Spleen (tissue), 11 donors: ENCODE results near the gene CAMTA1. TPM values are rescaled to one million over a fixed set of nuclear protein-coding genes. Genes with fewer than 3 reads are reported as not detected.

Experiments
- DNase-seq: peaks from one replicate; pipeline ENCODE4 v3.0.0-alpha.2; 2020
- H3K27ac ChIP-seq, 8 donors: fragments of 200-600 bp; sonication (generic) in 7 of 8; 1 replicate in 4 of 8; 2 replicates in 4 of 8; pipeline versions ENCODE4 v1.5.0 to v1.8.0; 2016 to 2021; ENCODE audit warnings: inconsistent platforms in 4 of 8, mild to moderate bottlenecking in 4 of 8, moderate library complexity in 1 of 8
- H3K27me3 ChIP-seq, 7 donors: fragments of 200-600 bp; sonication (generic) in 6 of 7; replicated peaks in 1 of 7; 1 replicate in 4 of 7; 2 replicates in 3 of 7; pipeline versions ENCODE4 v1.5.0 to v1.8.0; 2016 to 2021; ENCODE audit warnings: inconsistent platforms in 3 of 7, mild to moderate bottlenecking in 1 of 7
- H3K36me3 ChIP-seq, 6 donors: fragments of 200-600 bp; sonication (generic) in 5 of 6; 1 replicate in 4 of 6; 2 replicates in 2 of 6; pipeline versions ENCODE4 v1.5.0 to v1.8.0; 2016 to 2021; ENCODE audit warnings: inconsistent platforms in 2 of 6
- H3K4me1 ChIP-seq, 6 donors: fragments of 200-600 bp; sonication (generic) in 5 of 6; 1 replicate in 3 of 6; 2 replicates in 3 of 6; pipeline versions ENCODE4 v1.5.0 to v1.8.0; 2016 to 2021; ENCODE audit warnings: inconsistent platforms in 3 of 6
- H3K4me3 ChIP-seq, 8 donors: fragments of 200-600 bp; sonication (generic) in 7 of 8; 1 replicate in 4 of 8; 2 replicates in 4 of 8; pipeline versions ENCODE4 v1.5.0 to v1.8.0; 2016 to 2021; ENCODE audit warnings: inconsistent platforms in 4 of 8, mild to moderate bottlenecking in 4 of 8, moderate library complexity in 2 of 8
- H3K9me3 ChIP-seq, 8 donors: fragments of 200-600 bp; sonication (generic) in 7 of 8; 1 replicate in 4 of 8; 2 replicates in 4 of 8; pipeline versions ENCODE4 v1.5.0 to v1.8.0; 2016 to 2021; ENCODE audit warnings: inconsistent platforms in 4 of 8
- CTCF ChIP-seq, 11 experiments: fragments of 200-600 bp in 7 of 11; fragments of 450-650 bp in 4 of 11; sonication (generic) in 4 of 11; IDR thresholded peaks in 8 of 11; conservative IDR thresholded peaks in 3 of 11; 1 replicate in 7 of 11; 2 replicates in 4 of 11; pipeline versions ENCODE4 v1.4.0 to v1.8.0; 2016 to 2021; ENCODE audit warnings: antibody characterized with exemption in 11 of 11, inconsistent platforms in 4 of 11, mild to moderate bottlenecking in 1 of 11
- POLR2A ChIP-seq, 3 donors: fragments of 450-650 bp; IDR thresholded peaks; one replicate each; pipeline ENCODE4 v1.5.1; 2017; ENCODE audit warnings: antibody characterized with exemption in 3 of 3, mild to moderate bottlenecking in 1 of 3
- POLR2AphosphoS5 ChIP-seq, 3 donors: sonication (generic); formaldehyde crosslinking; IDR thresholded peaks; one replicate each; pipeline ENCODE4 v1.5.1; 2017; ENCODE audit warnings: antibody characterized with exemption in 3 of 3
- WGBS, 5 donors: extraction: QIAGEN DNeasy Blood & Tissue Kit in 3 of 5; methylation state at CpG; one replicate each; pipeline versions ENCODE4 v1.1.5 to v1.1.7; 2013 to 2018; 5-methylcytosine and 5-hydroxymethylcytosine counted together
- intact Hi-C: fragments of 100-400 bp; cut with DNase I; formaldehyde crosslinking; loops from one replicate; pipeline ENCODE4 v1.15.0; 2023; ENCODE audit warnings: low total_unique reads
- polyA plus RNA-seq, 3 donors: library from polyadenylated mRNA; stranded (reverse); fragments of 200-250 nt; gene quantifications; one replicate each; pipeline ENCODE4 v1.2.1, GENCODE V29; 2013
- total RNA-seq, 7 donors: library from RNA; depleted of rRNA in 3 of 7; stranded (reverse); fragments of >200 nt in 3 of 7; fragmentation: NEBNext Ultra II Directional in 4 of 7; extraction: Animal tissue kit (Norgen Biotek cat#: 25700) in 4 of 7; gene quantifications; one replicate each; pipeline versions ENCODE4 v1.1.0 to v1.2.1, GENCODE V29; 2016 to 2021
- donor health status: healthy with polysubstance abuse.
- donor health status: DM: no; HTN: no; CAD: no; lungs with moderate emphysema.
- donor health status: DM: no; HTN: no; CAD: no.
- donor health status: Bipolar disorder and iron deficiency.
- donor health status: healthy.
- donor health status: DM: no; HTN: no; CAD: no.
- donor health status: DM: yes; HTN: yes; CAD: no.

CAMTA1 gene
- total and polyA plus RNA-seq, 10 donors, result 53.0 to 106 (median 77.3) TPM

GRCh38 chr1:7693662-7694061 lies 908.4 kb downstream of the CAMTA1 start:
- Histone ChIP-seq H3K4me3 (no peak overlapping the region), H3K4me1 (no peaks in the 10 kb centered on the region), H3K9me3 (peaks cover 0 to 24% (median 12%) of the 10 kb centered on the region in 8 donors), H3K27me3 (peaks cover 0 to 12% (median 0%) of the 10 kb centered on the region in 7 donors), H3K27ac (no peak overlapping the region), H3K36me3 (no peaks in the 10 kb centered on the region)
- TF ChIP-seq POLR2AphosphoS5 (IDR thresholded peaks at IDR 0.05) (no peak), CTCF (IDR thresholded peaks at IDR 0.05 in 8 of 11, conservative IDR thresholded peaks at IDR 0.05 in 3 of 11) (no peak), POLR2A (IDR thresholded peaks at IDR 0.05) (no peak)
- WGBS, 5 donors, result 25 to 68% (median 38%) methylated on average over 2 of the region's 2 CpGs
- peak; percentile 13 for DNase-seq
- intact Hi-C loops, result no loop called here

GRCh38 chr1:7694600-7695496 lies 909.6 kb downstream of the CAMTA1 start:
- 78 to 83% (median 82%) methylated on average over 17 of the region's 17 CpGs for WGBS, 5 donors

GRCh38 chr1:7695497-7696117 lies 910.4 kb downstream of the CAMTA1 start:
- Histone ChIP-seq H3K36me3 (no peaks in the 10 kb centered on the region), H3K27me3 (no peaks in the 10 kb centered on the region), H3K27ac (no peak overlapping the region), H3K4me1 (no peaks in the 10 kb centered on the region), H3K4me3 (no peak overlapping the region), H3K9me3 (peaks cover 0 to 24% (median 12%) of the 10 kb centered on the region in 8 donors)
- DNase-seq, result peak; percentile 32
- no peak for TF ChIP-seq POLR2A (IDR thresholded peaks at IDR 0.05)
- no peak for TF ChIP-seq CTCF (IDR thresholded peaks at IDR 0.05 in 8 of 11, conservative IDR thresholded peaks at IDR 0.05 in 3 of 11)
- TF ChIP-seq POLR2AphosphoS5 (IDR thresholded peaks at IDR 0.05), result no peak
- 63 to 89% (median 77%) methylated on average over 6 of the region's 6 CpGs for WGBS, 5 donors
- intact Hi-C loops, result no loop called here

More at GRCh38 chr1:7694600-7695496, 909.6 kb downstream of the CAMTA1 start:
- H3K27me3 ChIP-seq, result peaks cover 0 to 5% (median 0%) of the 10 kb centered on the region in 7 donors
- H3K36me3 ChIP-seq, result no peaks in the 10 kb centered on the region
- no peak overlapping the region for H3K4me3 ChIP-seq
- H3K27ac ChIP-seq, result no peak overlapping the region
- peak; percentile 30 for DNase-seq
- intact Hi-C loops, result no loop called here
- peaks cover 0 to 24% (median 12%) of the 10 kb centered on the region in 8 donors for H3K9me3 ChIP-seq
- TF ChIP-seq POLR2AphosphoS5 (IDR thresholded peaks at IDR 0.05), result no peak
- no peak for TF ChIP-seq POLR2A (IDR thresholded peaks at IDR 0.05)
- TF ChIP-seq CTCF (IDR thresholded peaks at IDR 0.05 in 8 of 11, conservative IDR thresholded peaks at IDR 0.05 in 3 of 11), result no peak
- no peaks in the 10 kb centered on the region for H3K4me1 ChIP-seq

GRCh38 chr1:7698641-7699040 lies 913.4 kb downstream of the CAMTA1 start:
- Histone ChIP-seq H3K27ac (no peak overlapping the region), H3K36me3 (no peaks in the 10 kb centered on the region), H3K4me3 (no peak overlapping the region), H3K27me3 (peaks cover 0 to 21% (median 4%) of the 10 kb centered on the region in 7 donors), H3K4me1 (peaks cover 0 to 7% (median 3%) of the 10 kb centered on the region in 6 donors), H3K9me3 (peaks cover 0 to 5% (median 2%) of the 10 kb centered on the region in 8 donors)
- TF ChIP-seq CTCF (IDR thresholded peaks at IDR 0.05 in 8 of 11, conservative IDR thresholded peaks at IDR 0.05 in 3 of 11), result no peak
- TF ChIP-seq POLR2A (IDR thresholded peaks at IDR 0.05), result no peak
- no peak for TF ChIP-seq POLR2AphosphoS5 (IDR thresholded peaks at IDR 0.05)
- DNase-seq, result no peak
- WGBS, 5 donors, result 79 to 95% (median 87%) methylated on average over 7 of the region's 7 CpGs
- intact Hi-C loops, result no loop called here
